OCI-LY7 (cell line): ENCODE data around the gene SPHKAP.

Experiments
- EZH2phosphoT487 ChIP-seq: fragments of 200-600 bp; sonication (generic); IDR thresholded peaks from 2 replicates; pipeline ENCODE4 v1.6.1; 2018; ENCODE audit warnings: low read depth, borderline replicate concordance, mild to moderate bottlenecking, mixed run types, antibody characterized with exemption, low read length, moderate library complexity, mixed read lengths
- TF ChIP-seq, protein P1 (sequence below): fragments of 200-600 bp; sonication (generic); conservative IDR thresholded peaks from 2 replicates; pipeline ENCODE4 v1.5.1; 2014; ENCODE audit warnings: mild to moderate bottlenecking, antibody characterized with exemption, low read length, moderate library complexity, mixed read lengths

DNA sequence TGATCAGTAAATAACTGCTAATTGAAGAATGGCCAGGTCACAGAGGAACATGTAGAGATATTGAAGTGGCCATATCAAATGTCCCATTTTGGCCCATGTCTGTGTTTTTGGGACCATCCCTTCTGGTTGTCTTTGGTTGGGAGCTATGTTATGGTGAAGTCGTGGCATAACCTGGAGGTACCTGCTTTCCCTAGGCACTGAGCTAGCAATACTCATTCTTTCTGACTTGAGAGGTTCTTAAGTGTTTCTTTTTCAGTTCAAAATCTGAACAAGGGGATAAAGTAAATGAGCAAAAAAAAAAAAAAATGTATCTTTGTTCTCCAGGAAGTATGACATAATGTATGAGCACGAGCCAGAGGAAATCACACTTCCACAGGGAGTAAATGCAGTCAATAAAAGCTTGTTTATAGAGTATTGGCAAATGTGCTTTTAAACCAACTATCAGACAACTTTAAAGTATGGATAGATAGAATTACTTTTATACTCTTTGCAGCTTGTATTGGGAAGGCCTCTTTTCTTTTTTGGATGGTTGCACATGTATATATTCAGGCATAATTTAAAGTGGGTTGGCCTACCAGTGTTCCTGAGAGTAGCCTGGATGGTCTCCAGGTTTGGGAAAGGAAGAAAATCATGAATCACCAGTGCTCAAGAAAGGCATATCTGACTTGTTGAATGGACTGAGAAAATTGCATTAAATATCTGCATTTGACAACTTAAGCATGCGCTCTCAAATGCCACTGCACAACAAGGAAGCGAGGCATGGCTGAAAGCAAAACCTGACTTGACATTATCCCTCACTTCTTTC is 125.0 kb downstream of the SPHKAP start:
- TF ChIP-seq, protein P1, sequence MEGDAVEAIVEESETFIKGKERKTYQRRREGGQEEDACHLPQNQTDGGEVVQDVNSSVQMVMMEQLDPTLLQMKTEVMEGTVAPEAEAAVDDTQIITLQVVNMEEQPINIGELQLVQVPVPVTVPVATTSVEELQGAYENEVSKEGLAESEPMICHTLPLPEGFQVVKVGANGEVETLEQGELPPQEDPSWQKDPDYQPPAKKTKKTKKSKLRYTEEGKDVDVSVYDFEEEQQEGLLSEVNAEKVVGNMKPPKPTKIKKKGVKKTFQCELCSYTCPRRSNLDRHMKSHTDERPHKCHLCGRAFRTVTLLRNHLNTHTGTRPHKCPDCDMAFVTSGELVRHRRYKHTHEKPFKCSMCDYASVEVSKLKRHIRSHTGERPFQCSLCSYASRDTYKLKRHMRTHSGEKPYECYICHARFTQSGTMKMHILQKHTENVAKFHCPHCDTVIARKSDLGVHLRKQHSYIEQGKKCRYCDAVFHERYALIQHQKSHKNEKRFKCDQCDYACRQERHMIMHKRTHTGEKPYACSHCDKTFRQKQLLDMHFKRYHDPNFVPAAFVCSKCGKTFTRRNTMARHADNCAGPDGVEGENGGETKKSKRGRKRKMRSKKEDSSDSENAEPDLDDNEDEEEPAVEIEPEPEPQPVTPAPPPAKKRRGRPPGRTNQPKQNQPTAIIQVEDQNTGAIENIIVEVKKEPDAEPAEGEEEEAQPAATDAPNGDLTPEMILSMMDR, result no peak
- no peak for TF ChIP-seq EZH2phosphoT487
